Small intestine (tissue), 7 donors: ENCODE results near the gene YIPF5. TPM values are rescaled to one million over a fixed set of nuclear protein-coding genes. Genes with fewer than 3 reads are reported as not detected.

Experiments
- DNase-seq, 2 donors: peaks; one replicate each; pipeline versions ENCODE4 v3.0.0 to v3.0.0-alpha.2; 2013
- FAIRE-seq: peaks from 2 replicates; lab custom pipeline; 2012; peaks lifted over from hg19 to GRCh38; lab: Jason Lieb, UNC
- H3K27ac ChIP-seq, 3 donors: one replicate each; pipeline ENCODE4 v1.5.1; 2013; ENCODE audit warnings: low read length in 2 of 3, mild to moderate bottlenecking in 2 of 3, control low read depth in 1 of 3, inconsistent platforms in 1 of 3, low read depth in 1 of 3, moderate library complexity in 1 of 3
- H3K27me3 ChIP-seq, 3 donors: one replicate each; pipeline ENCODE4 v1.6.1; 2013; ENCODE audit warnings: low read length in 3 of 3, inconsistent platforms in 1 of 3; ENCODE audit not compliant: control insufficient read depth in 3 of 3, insufficient read depth in 3 of 3
- H3K36me3 ChIP-seq, 3 donors: one replicate each; pipeline ENCODE4 v1.6.1; 2013; ENCODE audit warnings: low read length in 3 of 3, inconsistent platforms in 1 of 3, low read depth in 1 of 3, mild to moderate bottlenecking in 1 of 3, moderate library complexity in 1 of 3; ENCODE audit not compliant: control insufficient read depth in 3 of 3, insufficient read depth in 2 of 3
- H3K4me1 ChIP-seq, 3 donors: one replicate each; pipeline ENCODE4 v1.6.1; 2013; ENCODE audit warnings: low read length in 2 of 3, inconsistent platforms in 1 of 3, low read depth in 1 of 3, mild to moderate bottlenecking in 1 of 3, moderate library complexity in 1 of 3; ENCODE audit not compliant: control insufficient read depth in 3 of 3, insufficient read depth in 2 of 3
- H3K4me3 ChIP-seq, 3 donors: one replicate each; pipeline ENCODE4 v1.5.1; 2013; ENCODE audit warnings: low read length in 3 of 3, control low read depth in 1 of 3, inconsistent platforms in 1 of 3, low read depth in 1 of 3, mild to moderate bottlenecking in 1 of 3, moderate library complexity in 1 of 3
- H3K9me3 ChIP-seq, 2 donors: one replicate each; pipeline ENCODE4 v1.6.1; 2013; ENCODE audit warnings: low read depth in 1 of 2, low read length in 1 of 2; ENCODE audit not compliant: control insufficient read depth in 2 of 2, insufficient read depth in 1 of 2
- WGBS, 3 donors: extraction: QIAGEN DNeasy Blood & Tissue Kit; methylation state at CpG; one replicate each; pipeline ENCODE4 v1.1.7; 2013; 5-methylcytosine and 5-hydroxymethylcytosine counted together
- polyA plus RNA-seq, 4 donors: library from polyadenylated mRNA; stranded (reverse) in 3 of 4; unstranded in 1 of 4; fragments of 200-250 nt in 3 of 4; fragments of 120-200 nt in 1 of 4; gene quantifications; one replicate each; pipeline versions ENCODE4 v1.2.1 to v1.2.3, GENCODE V29; 2013
- donor health status: healthy with polysubstance abuse.
- donor health status: control.
- donor health status: control.
- donor health status: Bipolar disorder and iron deficiency.
- donor health status: healthy.

Gene YIPF5
- polyA plus RNA-seq, 4 donors, result 16.1 to 53.2 (median 19.6) TPM

- H3K9me3 ChIP-seq, result no peaks in the 10 kb centered on the region
- H3K27me3 ChIP-seq, result no peaks in the 10 kb centered on the region
- DNase-seq (no peak), FAIRE-seq (no peak)
- H3K4me1 ChIP-seq, result peaks cover 0 to 7% (median 3%) of the 10 kb centered on the region in 3 donors
- H3K27ac ChIP-seq, result no peak overlapping the region
- H3K4me3 ChIP-seq, result no peak overlapping the region
- WGBS, 3 donors, result 86 to 100% (median 90%) methylated on average over 1 of the region's 1 CpG
- no peaks in the 10 kb centered on the region for H3K36me3 ChIP-seq
Measured at GRCh38 chr5:144143625-144144024, 26.8 kb downstream of the YIPF5 start.

GRCh38 chr5:144142824-144143162 is 27.7 kb downstream of the YIPF5 start:
- Histone ChIP-seq H3K27me3 (no peaks in the 10 kb centered on the region), H3K4me3 (no peak overlapping the region), H3K27ac (no peak overlapping the region), H3K9me3 (no peaks in the 10 kb centered on the region), H3K4me1 (peaks cover 0 to 7% (median 3%) of the 10 kb centered on the region in 3 donors), H3K36me3 (no peaks in the 10 kb centered on the region)
- DNase-seq (no peak), FAIRE-seq (no peak)
- WGBS, 3 donors, result 40 to 67% (median 54%) methylated on average over 1 of the region's 1 CpG

GRCh38 chr5:144142139-144142823 is 28.2 kb downstream of the YIPF5 start:
- Histone ChIP-seq H3K27me3 (no peaks in the 10 kb centered on the region), H3K9me3 (no peaks in the 10 kb centered on the region), H3K4me3 (no peak overlapping the region), H3K36me3 (no peaks in the 10 kb centered on the region), H3K4me1 (peaks cover 0 to 7% (median 3%) of the 10 kb centered on the region in 3 donors), H3K27ac (no peak overlapping the region)
- WGBS, 3 donors, result 9 to 17% (median 13%) methylated on average over 2 of the region's 2 CpGs
- peak; percentile 23 to 38 for DNase-seq
- no peak for FAIRE-seq

GRCh38 chr5:144141585-144141984 is 28.9 kb downstream of the YIPF5 start:
- no peak overlapping the region for H3K4me3 ChIP-seq
- WGBS, 3 donors, result 88 to 96% (median 91%) methylated on average over 2 of the region's 2 CpGs
- H3K36me3 ChIP-seq, result no peaks in the 10 kb centered on the region
- no peak for FAIRE-seq
- H3K9me3 ChIP-seq, result no peaks in the 10 kb centered on the region
- no peak for DNase-seq
- H3K4me1 ChIP-seq, result peaks cover 0 to 7% (median 3%) of the 10 kb centered on the region in 3 donors
- H3K27me3 ChIP-seq, result no peaks in the 10 kb centered on the region
- no peak overlapping the region for H3K27ac ChIP-seq

GRCh38 chr5:144139586-144139985 is 30.9 kb downstream of the YIPF5 start:
- H3K27me3 ChIP-seq, result peaks cover 0 to 3% (median 0%) of the 10 kb centered on the region in 3 donors
- H3K9me3 ChIP-seq, result no peaks in the 10 kb centered on the region
- WGBS, 3 donors, result 75 to 87% (median 84%) methylated on average over 5 of the region's 5 CpGs
- DNase-seq (no peak), FAIRE-seq (no peak)
- H3K27ac ChIP-seq, result no peak overlapping the region
- no peak overlapping the region for H3K4me3 ChIP-seq
- H3K4me1 ChIP-seq, result peaks cover 0 to 2% (median 0%) of the 10 kb centered on the region in 3 donors
- no peaks in the 10 kb centered on the region for H3K36me3 ChIP-seq

GRCh38 chr5:144135113-144135762 is 35.2 kb downstream of the YIPF5 start:
- no peak for FAIRE-seq
- DNase-seq, result no peak
- Histone ChIP-seq H3K27ac (no peak overlapping the region), H3K4me1 (no peaks in the 10 kb centered on the region), H3K4me3 (no peak overlapping the region), H3K36me3 (no peaks in the 10 kb centered on the region), H3K9me3 (peaks cover 0 to 4% of the 10 kb centered on the region in 2 donors), H3K27me3 (peaks cover 0 to 3% (median 0%) of the 10 kb centered on the region in 3 donors)
- 63 to 81% (median 80%) methylated on average over 3 of the region's 3 CpGs for WGBS, 3 donors

- Histone ChIP-seq H3K9me3 (peaks cover 0 to 4% of the 10 kb centered on the region in 2 donors), H3K4me1 (no peaks in the 10 kb centered on the region), H3K27ac (no peak overlapping the region), H3K27me3 (peaks cover 0 to 3% (median 0%) of the 10 kb centered on the region in 3 donors), H3K36me3 (no peaks in the 10 kb centered on the region), H3K4me3 (no peak overlapping the region)
- 35 to 64% (median 47%) methylated on average over 2 of the region's 2 CpGs for WGBS, 3 donors
- FAIRE-seq, result no peak
- DNase-seq, result no peak
Measured at GRCh38 chr5:144134194-144134826, 36.1 kb downstream of the YIPF5 start.

GRCh38 chr5:144133050-144133633 is 37.3 kb downstream of the YIPF5 start:
- Histone ChIP-seq H3K27ac (no peak overlapping the region), H3K27me3 (peaks cover 0 to 3% (median 0%) of the 10 kb centered on the region in 3 donors), H3K36me3 (no peaks in the 10 kb centered on the region), H3K9me3 (peaks cover 0 to 4% of the 10 kb centered on the region in 2 donors), H3K4me1 (no peaks in the 10 kb centered on the region), H3K4me3 (no peak overlapping the region)
- DNase-seq (no peak), FAIRE-seq (no peak)
- WGBS, 3 donors, result 85 to 95% (median 94%) methylated on average over 4 of the region's 4 CpGs
